NCI-H526 (cell line): ENCODE measurements around the gene AQP12A.
"Not testable (repeated sequence)": the region's sequence is repeated elsewhere in the genome, so short reads cannot be mapped to it uniquely, and the experiment has no call there.

Experiments
- DNase-seq, 2 experiments: peaks; one replicate each; lab custom pipeline; 2025; lab: John Stamatoyannopoulos, UW

Gene AQP12A

DNA sequence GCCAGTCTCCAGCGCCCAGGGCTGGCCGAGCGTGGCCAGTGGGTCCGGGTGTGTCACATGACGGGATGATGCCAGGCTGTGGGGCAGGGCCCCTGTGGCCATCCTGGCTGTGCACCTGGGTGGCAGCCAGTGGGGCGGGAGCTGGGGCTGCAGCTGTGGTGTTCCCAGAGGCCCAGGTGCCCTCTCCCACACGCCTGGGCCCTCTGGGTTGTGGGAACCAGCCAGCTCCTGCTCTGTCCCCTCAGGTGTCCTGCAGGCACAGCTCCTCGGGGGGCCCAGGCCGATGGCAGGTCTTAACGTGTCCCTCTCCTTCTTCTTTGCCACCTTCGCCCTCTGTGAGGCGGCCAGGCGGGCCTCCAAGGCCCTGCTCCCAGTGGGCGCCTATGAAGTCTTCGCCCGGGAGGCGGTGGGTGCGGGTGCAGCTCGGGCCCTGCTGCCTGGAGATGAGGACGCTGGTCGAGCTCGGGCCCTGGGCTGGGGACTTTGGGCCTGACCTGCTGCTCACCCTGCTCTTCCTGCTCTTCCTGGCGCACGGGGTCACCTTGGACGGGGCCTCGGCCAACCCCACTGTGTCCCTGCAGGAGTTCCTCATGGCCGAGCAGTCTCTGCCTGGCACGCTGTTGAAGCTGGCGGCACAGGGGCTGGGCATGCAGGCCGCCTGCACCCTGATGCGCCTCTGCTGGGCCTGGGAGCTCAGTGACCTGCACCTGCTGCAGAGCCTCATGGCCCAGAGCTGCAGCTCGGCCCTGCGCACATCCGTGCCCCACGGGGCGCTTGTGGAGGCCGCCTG is at the start of gene AQP12A:
Gene AQP12A (plus strand): TSS at position 236 of the 790 bp plus-strand sequence. CDS start 48 bp downstream, at position 284.
- DNase-seq, result not testable (repeated sequence)

- no peak for DNase-seq
Measured at GRCh38 chr2:240642061-240642805, 49.4 kb upstream of the AQP12A start.

DNA sequence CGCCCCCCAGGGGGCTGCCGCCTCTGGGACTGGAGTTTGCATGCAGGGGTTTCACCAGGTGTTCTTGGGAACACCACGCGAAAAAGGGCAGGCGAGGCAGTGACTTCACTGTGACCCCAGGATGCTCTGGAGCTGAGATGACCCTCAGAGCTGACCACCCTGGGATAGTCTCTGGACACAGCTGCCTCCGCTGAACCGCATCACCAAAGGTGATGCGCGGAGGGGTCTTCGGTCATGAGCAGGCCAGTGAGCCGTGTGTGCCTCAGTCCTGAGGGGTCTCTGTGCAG is 48.9 kb upstream of the AQP12A start:
- no peak for DNase-seq

DNA sequence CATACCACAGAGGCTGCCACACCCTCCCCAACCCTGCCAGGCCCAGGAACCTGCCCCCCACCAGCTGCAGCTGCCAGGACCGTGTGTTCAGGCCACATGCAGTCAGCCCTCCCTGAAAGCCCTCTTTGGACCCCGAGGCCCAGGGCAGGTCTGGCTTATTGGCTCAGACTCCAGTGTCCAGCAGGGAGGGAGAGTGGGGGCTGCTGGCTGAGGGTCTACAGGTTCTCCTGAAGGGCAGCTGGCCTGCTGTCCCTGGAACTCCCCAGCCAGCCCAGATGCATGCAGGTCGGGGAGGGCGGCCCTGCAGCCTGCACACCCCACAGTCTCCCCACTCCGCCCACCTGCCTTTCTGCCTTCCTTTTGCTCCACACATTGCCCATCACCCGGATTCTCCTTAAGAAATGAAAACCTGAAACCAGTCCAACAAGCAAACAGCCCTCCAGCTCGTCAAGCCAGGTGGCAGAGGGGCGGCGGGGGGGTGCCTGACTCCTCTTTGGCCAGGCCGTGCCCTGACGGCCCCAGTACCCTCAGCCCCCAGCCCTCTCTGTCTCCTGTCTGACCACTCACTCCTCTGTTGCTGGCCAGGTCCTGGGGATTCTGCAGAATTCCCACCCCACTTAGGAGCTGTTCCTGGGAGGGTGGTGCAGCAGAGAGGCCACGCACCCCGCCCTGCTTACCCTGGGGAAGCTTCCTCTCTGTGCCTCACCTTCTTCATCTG is 48.4 kb upstream of the AQP12A start:
- DNase-seq, result no peak

- no peak for DNase-seq
Measured at GRCh38 chr2:240643811-240644150, 47.9 kb upstream of the AQP12A start.

DNA sequence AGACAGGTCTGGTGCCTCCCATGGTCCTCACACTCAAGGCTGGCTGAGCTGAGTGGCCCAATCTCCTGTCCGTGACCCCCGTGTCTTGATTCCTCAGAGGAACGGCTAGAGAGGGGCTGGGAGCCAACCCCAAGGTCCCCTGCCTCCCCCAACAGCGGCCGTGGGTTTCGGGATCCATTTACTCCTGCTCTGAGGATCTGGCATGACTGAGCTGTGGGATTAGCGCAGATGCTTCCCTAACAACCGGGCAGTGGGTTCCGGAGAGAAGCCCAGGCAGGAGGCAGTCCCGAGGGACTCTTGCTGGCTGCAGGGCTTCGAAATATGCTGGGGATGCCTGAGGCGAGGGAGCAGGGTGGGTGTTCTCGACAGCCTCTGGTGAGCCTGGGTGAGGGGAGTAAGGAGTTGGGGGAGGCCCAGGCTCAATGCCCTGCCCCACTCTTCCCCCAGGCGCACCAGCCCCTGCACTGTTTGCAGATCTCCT is 47.5 kb upstream of the AQP12A start:
- DNase-seq, result peak; percentile 23 to 68

- no peak for DNase-seq
Measured at GRCh38 chr2:240644859-240645301, 46.8 kb upstream of the AQP12A start.

DNA sequence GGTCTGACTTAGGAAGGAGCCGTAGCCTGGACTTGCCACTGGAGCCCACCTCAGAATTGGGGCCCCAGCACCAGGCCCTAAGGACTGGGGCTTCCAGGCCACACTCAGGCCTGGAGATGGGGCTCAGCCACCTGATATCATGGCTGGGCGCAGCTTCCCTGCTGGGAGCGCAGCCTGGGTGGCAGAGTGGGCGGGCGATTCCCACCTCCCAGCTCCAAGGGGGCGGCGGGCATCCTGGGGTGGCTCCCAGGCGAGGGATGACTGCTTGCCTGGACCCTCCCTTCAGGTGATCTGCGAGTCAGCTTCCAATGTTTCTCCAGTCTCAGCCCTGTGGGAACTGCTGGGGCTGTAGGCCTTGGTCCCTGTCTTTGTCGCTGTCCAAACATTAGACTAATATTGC is 46.3 kb upstream of the AQP12A start:
- no peak for DNase-seq

GRCh38 chr2:240645801-240646175 is 45.9 kb upstream of the AQP12A start:
- DNase-seq, result no peak

DNA sequence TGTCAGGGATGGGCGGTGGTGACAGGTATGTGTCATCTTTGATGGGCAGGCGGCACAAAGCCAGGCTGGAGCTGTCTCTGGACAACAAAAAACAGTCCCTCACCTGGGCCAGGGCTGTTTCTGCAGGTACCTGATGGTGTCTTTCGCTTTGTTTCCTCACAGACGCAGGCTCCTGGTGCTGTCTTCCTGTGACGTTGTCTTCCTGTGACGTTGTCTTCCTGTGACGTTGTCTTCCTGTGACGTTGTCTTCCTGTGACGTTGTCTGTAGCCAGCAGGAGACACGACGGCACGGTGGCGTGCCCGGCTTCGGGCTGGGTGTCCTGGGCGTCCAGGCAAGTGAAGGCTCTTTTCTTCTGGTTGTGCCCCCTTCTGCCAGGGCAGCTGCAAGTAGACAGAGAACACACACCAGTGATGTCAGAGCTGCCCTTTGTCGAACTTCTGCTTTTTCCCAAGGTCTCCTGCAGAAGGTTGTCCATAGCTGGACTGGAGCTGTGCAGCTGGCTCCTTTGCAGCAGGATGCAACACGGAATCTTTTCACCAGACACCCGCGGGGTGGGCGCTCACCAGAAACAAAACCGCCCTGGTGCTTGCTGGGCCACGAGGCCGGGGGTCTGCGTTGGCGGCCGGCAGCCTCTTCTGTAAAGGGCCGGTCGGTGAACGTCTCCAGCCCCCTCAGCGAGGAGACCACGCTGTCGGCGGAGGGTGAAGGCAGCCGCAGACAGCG is 45.3 kb upstream of the AQP12A start:
- DNase-seq, result no peak

DNA sequence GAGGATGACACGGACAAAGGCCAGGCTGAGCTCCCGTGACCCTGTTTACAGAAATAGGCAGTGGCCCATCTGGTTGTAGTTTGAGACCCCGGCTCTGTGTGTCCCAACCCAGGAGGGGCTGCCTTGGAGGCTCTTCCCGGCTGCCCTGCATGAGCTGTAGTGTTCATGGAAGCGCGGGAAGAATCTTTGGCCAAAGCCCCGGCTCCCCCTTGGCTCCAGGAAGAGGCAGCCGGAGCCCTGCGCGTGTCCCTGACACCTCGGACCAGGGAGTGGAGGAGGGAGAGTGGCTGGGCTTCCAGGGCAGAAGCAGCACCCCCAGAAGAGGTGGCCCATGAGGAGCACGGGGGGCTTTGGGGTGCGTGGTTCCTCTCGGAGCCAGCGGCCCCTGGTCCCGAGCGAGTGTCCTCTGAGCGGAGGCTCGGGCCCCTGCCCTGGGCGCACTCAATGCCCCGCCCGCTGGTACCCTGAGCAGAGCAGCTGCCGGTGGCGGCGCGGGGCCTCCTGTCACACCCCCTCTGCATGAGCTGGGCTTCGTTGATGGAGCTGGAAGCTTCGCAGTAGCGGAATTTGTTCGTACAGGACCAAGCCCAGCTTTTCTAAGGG is 44.7 kb upstream of the AQP12A start:
- no peak for DNase-seq

DNA sequence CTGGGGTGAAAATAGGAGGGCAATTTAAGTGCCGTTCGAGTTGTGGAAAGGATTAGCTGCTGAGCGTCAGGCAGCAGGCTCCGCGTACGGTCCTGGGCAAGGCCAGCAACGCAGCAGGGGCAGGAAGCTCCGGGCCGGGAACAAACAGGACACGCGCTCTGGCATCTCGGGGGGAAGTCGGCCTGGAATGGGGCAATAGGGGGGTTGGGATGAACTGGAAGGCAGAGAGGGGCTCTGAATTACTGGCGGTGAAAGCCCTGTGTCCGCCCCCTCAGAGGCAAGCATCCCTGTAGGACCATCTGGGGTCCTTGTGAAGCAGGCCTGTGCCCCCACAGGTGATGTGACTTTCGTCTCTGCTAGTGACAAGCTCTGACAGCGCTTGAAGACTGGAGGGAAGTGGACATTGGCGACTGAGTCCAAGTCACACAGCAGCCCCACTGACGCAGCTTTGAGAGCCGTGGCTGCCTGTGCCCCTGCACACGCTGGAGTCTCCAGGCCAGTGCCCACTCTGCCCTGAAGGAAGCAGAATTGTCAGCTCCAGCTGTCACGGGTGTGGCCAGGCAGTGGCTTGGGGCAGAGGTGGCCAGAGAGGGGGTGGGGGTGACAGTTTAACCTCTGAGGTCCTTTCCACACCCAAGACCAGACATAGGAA is 44.0 kb upstream of the AQP12A start:
- no peak for DNase-seq

GRCh38 chr2:240648155-240648649 is 43.5 kb upstream of the AQP12A start:
- no peak for DNase-seq

- DNase-seq, result no peak
Measured at GRCh38 chr2:240648650-240649275, 42.9 kb upstream of the AQP12A start.

- no peak for DNase-seq
Measured at GRCh38 chr2:240649331-240649730, 42.3 kb upstream of the AQP12A start.

GRCh38 chr2:240650254-240650965 is 41.3 kb upstream of the AQP12A start:
- no peak for DNase-seq

- DNase-seq, result peak in 1 of 2 experiments; percentile 6
Measured at GRCh38 chr2:240651185-240651584, 40.5 kb upstream of the AQP12A start.

DNA sequence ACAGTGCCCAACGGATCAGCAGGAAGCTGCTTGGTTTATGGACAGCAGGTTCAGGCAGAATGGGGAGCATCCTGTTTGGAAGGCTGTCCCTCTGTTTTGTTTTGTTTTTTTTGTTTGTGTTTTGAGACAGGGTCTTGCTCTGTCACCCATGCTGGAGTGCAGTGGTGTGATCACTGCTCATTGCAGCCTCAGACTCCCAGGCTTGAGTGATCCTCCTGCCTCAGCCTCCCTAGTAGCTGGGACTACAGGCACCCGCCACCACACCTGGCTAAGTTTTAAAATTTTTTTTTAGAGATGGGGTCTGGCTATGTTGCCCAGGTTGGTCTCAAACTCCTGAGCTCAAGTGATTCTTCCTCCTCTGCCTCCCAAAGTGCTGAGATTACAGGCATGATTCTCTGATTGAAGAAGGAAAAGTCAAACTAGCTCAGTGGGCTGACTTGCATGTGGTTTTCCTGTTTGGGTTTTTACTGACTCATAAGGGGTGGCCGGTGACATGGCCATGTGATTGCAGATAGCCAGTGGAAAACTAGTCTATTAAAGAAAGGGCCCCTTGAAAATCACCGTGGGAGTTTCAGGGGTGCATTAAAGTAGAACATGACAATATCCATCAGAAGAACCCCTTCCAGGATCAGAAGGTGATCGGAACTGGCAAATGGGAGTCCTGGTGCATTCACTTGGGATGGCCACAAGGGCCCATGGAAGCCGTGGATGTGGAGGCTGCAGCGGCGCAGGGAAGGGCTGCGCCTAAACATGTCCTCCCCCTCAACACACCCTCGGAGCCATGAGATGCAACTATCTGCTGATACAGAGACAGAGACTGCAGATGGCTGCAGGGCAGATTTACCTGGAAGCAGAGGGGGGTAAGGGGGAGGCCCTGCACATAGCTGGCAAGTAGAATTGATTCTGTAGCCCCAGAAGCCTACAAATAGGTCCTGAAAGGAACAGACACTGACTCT is 35.5 kb upstream of the AQP12A start:
- DNase-seq, result peak; percentile 36 to 63

DNA sequence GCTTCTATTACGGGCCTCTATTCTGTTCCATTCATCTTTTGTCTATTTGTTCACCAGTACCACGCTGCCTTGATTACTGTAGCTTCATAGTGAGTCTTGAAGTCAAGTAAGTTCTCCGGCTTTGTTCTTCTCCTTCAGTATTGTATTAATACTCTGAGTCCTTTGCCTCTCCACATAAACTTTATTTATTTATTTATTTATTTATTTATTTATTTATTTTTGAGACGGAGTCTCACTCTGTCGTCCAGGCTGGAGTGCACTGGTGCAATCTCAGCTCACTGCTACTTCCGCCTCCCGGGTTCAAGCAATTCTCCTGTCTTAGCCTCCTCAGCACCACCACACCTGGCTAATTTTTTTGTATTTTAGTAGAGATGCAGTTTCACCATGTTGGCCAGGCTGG is 31.8 kb upstream of the AQP12A start:
- DNase-seq, result not testable (repeated sequence)
